Neural progenitor cell (in vitro differentiated cells): ENCODE results near the gene MMD.

Experiments used
- EZH2 ChIP-seq: fragments of 200-600 bp; sonication (generic); IDR thresholded peaks from 2 replicates; pipeline ENCODE4 v1.6.1; 2017; ENCODE audit warnings: antibody characterized with exemption, mild to moderate bottlenecking, moderate library complexity
- TF ChIP-seq, protein P1 (sequence below): fragments of 200-600 bp; sonication (generic); IDR thresholded peaks from 2 replicates; pipeline ENCODE4 v1.5.1; 2017; ENCODE audit warnings: antibody characterized with exemption, mild to moderate bottlenecking

DNA sequence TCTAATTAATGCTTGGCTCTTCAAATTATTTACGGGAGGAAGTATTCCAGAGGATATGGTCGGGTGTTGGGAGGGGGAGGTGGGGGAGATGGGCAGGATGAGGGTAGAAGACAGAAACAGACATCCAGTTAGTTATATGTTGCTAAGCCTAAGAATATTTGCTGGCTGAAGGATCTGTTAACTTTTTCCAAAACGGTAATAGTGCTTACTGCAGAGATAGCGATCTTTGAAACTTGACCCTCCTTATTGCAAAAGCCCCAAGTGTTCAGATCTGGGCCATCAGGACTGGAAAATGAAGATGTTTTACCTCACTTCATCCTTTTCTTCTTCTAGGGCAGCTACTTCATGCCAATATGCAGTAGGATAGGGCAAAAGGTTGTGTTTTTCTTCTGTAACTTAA is 27.0 kb upstream of the MMD start:
- TF ChIP-seq, protein P1, sequence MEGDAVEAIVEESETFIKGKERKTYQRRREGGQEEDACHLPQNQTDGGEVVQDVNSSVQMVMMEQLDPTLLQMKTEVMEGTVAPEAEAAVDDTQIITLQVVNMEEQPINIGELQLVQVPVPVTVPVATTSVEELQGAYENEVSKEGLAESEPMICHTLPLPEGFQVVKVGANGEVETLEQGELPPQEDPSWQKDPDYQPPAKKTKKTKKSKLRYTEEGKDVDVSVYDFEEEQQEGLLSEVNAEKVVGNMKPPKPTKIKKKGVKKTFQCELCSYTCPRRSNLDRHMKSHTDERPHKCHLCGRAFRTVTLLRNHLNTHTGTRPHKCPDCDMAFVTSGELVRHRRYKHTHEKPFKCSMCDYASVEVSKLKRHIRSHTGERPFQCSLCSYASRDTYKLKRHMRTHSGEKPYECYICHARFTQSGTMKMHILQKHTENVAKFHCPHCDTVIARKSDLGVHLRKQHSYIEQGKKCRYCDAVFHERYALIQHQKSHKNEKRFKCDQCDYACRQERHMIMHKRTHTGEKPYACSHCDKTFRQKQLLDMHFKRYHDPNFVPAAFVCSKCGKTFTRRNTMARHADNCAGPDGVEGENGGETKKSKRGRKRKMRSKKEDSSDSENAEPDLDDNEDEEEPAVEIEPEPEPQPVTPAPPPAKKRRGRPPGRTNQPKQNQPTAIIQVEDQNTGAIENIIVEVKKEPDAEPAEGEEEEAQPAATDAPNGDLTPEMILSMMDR: no peak
- TF ChIP-seq EZH2: no peak
